Mesenchymal stem cell (in vitro differentiated cells and primary cell): ENCODE measurements around the gene CYTH2.

Experiments used
- DNase-seq: peaks from one replicate; pipeline ENCODE4 v3.0.0-alpha.2; 2013
- H2AFZ ChIP-seq: one replicate; pipeline ENCODE4 v1.6.1; 2013; ENCODE audit warnings: low read depth, mild to moderate bottlenecking, control low read depth, inconsistent platforms, low read length, moderate library complexity
- H2AK5ac ChIP-seq: 2 replicates; pipeline ENCODE4 v1.6.1; 2013; ENCODE audit warnings: low read length, moderate library complexity, mild to moderate bottlenecking, inconsistent platforms; ENCODE audit not compliant: severe bottlenecking
- H2BK120ac ChIP-seq: one replicate; pipeline ENCODE4 v1.6.1; 2013; ENCODE audit warnings: low read depth, mild to moderate bottlenecking, inconsistent platforms, low read length, moderate library complexity
- H2BK12ac ChIP-seq, 2 experiments: one replicate each; pipeline ENCODE4 v1.6.1; 2013; ENCODE audit warnings: inconsistent platforms in 2 of 2, low read length in 2 of 2, mild to moderate bottlenecking in 2 of 2, moderate library complexity in 2 of 2, control low read depth in 1 of 2
- H2BK15ac ChIP-seq: one replicate; pipeline ENCODE4 v1.6.1; 2013; ENCODE audit warnings: mild to moderate bottlenecking, low read depth, inconsistent platforms; ENCODE audit not compliant: poor library complexity, severe bottlenecking
- H2BK5ac ChIP-seq: 2 replicates; pipeline ENCODE4 v1.6.1; 2013; ENCODE audit warnings: low read depth, mild to moderate bottlenecking, low read length, control low read depth, inconsistent platforms; ENCODE audit not compliant: poor library complexity, severe bottlenecking
- H3K14ac ChIP-seq, 2 experiments: one replicate each; pipeline ENCODE4 v1.6.1; 2013; ENCODE audit warnings: inconsistent platforms in 2 of 2, low read length in 2 of 2, control low read depth in 1 of 2, mild to moderate bottlenecking in 1 of 2, moderate library complexity in 1 of 2
- H3K18ac ChIP-seq, 2 experiments: one replicate each; pipeline ENCODE4 v1.6.1; 2013; ENCODE audit warnings: inconsistent platforms in 2 of 2, low read length in 2 of 2, control low read depth in 1 of 2, low read depth in 1 of 2, mild to moderate bottlenecking in 1 of 2
- H3K23ac ChIP-seq, 2 experiments: one replicate each; pipeline ENCODE4 v1.6.1; 2013; ENCODE audit warnings: inconsistent platforms in 2 of 2, low read length in 2 of 2, mild to moderate bottlenecking in 2 of 2, moderate library complexity in 2 of 2, control low read depth in 1 of 2
- H3K27ac ChIP-seq: 2 replicates; pipeline ENCODE4 v1.5.1; 2013; ENCODE audit warnings: mild to moderate bottlenecking, moderate library complexity, low read length, control low read depth, inconsistent platforms; ENCODE audit not compliant: poor library complexity, severe bottlenecking
- H3K27me3 ChIP-seq, 2 experiments: 2 replicates each; pipeline versions ENCODE4 v1.6.1 to v1.7.0; 2013; ENCODE audit warnings: low read length in 2 of 2, mild to moderate bottlenecking in 2 of 2, moderate library complexity in 2 of 2, control low read depth in 1 of 2, inconsistent platforms in 1 of 2; ENCODE audit not compliant: control insufficient read depth in 1 of 2, insufficient read depth in 1 of 2
- H3K36me3 ChIP-seq, 2 experiments: 2 replicates each; pipeline versions ENCODE4 v1.6.1 to v1.7.0; 2013; ENCODE audit warnings: low read length in 2 of 2, control low read depth in 1 of 2, inconsistent platforms in 1 of 2, low read depth in 1 of 2, mild to moderate bottlenecking in 1 of 2; ENCODE audit not compliant: insufficient read depth in 2 of 2, control insufficient read depth in 1 of 2
- H3K4ac ChIP-seq, 2 experiments: one replicate each; pipeline ENCODE4 v1.6.1; 2013; ENCODE audit warnings: inconsistent platforms in 2 of 2, low read length in 2 of 2, mild to moderate bottlenecking in 2 of 2, moderate library complexity in 2 of 2, control low read depth in 1 of 2, low read depth in 1 of 2
- H3K4me1 ChIP-seq: 2 replicates; pipeline ENCODE4 v1.6.1; 2013; ENCODE audit warnings: low read depth, low read length, control low read depth; ENCODE audit not compliant: control insufficient read depth, insufficient read depth
- H3K4me2 ChIP-seq: 2 replicates; pipeline ENCODE4 v1.6.1; 2013; ENCODE audit warnings: low read length, mild to moderate bottlenecking, inconsistent platforms; ENCODE audit not compliant: poor library complexity, severe bottlenecking
- H3K4me3 ChIP-seq, 2 experiments: 2 replicates each; pipeline versions ENCODE4 v1.5.1 to v1.7.0; 2013; ENCODE audit warnings: low read length in 2 of 2, mild to moderate bottlenecking in 2 of 2, control low read depth in 1 of 2, low read depth in 1 of 2; ENCODE audit not compliant: insufficient read depth in 1 of 2
- H3K79me1 ChIP-seq: replicated peaks from 2 replicates; pipeline ENCODE4 v1.6.1; 2013; ENCODE audit warnings: mild to moderate bottlenecking, control low read depth, low read length, inconsistent platforms; ENCODE audit not compliant: poor library complexity, severe bottlenecking
- H3K9ac ChIP-seq: 2 replicates; pipeline ENCODE4 v1.7.0; 2013; ENCODE audit warnings: mild to moderate bottlenecking, low read length, moderate library complexity
- H3K9me3 ChIP-seq: 2 replicates; pipeline ENCODE4 v1.7.0; 2013; ENCODE audit warnings: mild to moderate bottlenecking, low read length; ENCODE audit not compliant: control insufficient read depth
- H4K8ac ChIP-seq: one replicate; pipeline ENCODE4 v1.6.1; 2013; ENCODE audit warnings: inconsistent platforms, mild to moderate bottlenecking, low read length, moderate library complexity
- H4K91ac ChIP-seq: one replicate; pipeline ENCODE4 v1.6.1; 2013; ENCODE audit warnings: mild to moderate bottlenecking, low read length, inconsistent platforms
- WGBS: methylation state at CpG from one replicate; pipeline ENCODE4 v1.1.7; 2013; ENCODE audit warnings: mixed read lengths; 5-methylcytosine and 5-hydroxymethylcytosine counted together

CYTH2 gene

GRCh38 chr19:48500830-48501493 is 31.8 kb downstream of the CYTH2 start:
- Histone ChIP-seq H3K9me3 (no peaks in the 10 kb centered on the region), H2BK120ac (no peak overlapping the region), H3K23ac (peak overlapping the region in 1 of 2 experiments; percentile 89), H3K36me3 (no peaks in the 10 kb centered on the region), H3K4ac (peak overlapping the region in 1 of 2 experiments; percentile 35), H2BK15ac (peak overlapping the region; percentile 26), H3K79me1 (no peaks in the 10 kb centered on the region), H4K91ac (peak overlapping the region; percentile 70), H2AK5ac (no peak overlapping the region), H3K4me2 (no peak overlapping the region), H3K18ac (peak overlapping the region; percentile 44 to 82), H3K9ac (no peak overlapping the region), H4K8ac (peak overlapping the region; percentile 74), H3K27ac (no peak overlapping the region), H2AFZ (no peak overlapping the region), H2BK12ac (peak overlapping the region in 1 of 2 experiments; percentile 21), H2BK5ac (no peak overlapping the region), H3K27me3 (peaks cover 21 to 42% of the 10 kb centered on the region in 2 experiments), H3K14ac (peak overlapping the region in 1 of 2 experiments; percentile 81), H3K4me3 (peak overlapping the region in 1 of 2 experiments; percentile 1), H3K4me1 (peaks cover 14% of the 10 kb centered on the region)
- WGBS = 63% methylated on average over 32 of the region's 32 CpGs
- no peak for DNase-seq

DNA sequence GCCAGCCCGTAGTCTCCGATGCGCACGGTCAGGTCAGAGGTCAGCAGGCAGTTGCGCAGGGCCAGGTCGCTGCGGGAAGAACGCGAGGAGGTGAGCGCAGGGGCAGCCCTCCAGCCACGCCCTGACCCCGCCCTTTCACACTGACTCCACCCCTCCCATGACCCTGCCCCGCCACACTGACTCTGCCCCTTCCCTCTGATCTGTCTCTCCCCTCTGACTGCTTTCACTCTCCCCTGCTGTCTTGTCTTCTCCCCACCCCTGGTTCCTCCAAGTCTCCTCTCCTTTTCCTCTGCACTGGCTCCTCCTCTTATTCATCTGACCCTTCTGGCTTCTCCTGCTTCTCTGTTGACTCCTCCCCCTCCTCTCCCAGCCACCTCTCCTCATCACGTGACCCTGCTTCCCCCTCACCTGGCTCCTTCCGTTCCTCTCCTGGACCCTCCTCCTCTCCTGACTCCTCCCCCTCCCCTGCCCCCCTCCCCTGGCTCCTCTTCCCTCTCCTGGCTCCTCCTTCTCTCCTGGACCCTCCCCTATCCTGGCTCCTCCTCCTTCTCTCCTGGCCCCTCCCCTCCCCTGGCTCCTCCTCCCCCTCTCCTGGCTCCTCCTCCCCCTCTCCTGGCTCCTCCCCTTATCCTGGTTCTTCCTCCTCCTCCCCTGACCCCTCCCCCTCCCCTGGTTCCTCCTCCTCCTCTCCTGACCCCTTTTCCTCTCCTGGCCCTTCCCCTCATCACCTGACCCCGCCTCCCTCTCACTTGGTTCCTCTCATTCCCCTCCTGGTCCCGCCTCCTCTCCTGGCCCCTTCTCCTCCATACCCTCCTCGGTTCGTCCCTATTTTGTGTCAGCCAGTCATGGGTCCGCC is 32.6 kb downstream of the CYTH2 start:
- H4K91ac ChIP-seq = peak overlapping the region; percentile 70
- 6% methylated on average over 20 of the region's 20 CpGs for WGBS
- H2BK120ac ChIP-seq = no peak overlapping the region
- no peak overlapping the region for H3K4me2 ChIP-seq
- no peak overlapping the region for H3K4me3 ChIP-seq
- H2AK5ac ChIP-seq = no peak overlapping the region
- H3K4me1 ChIP-seq = peaks cover 14% of the 10 kb centered on the region
- DNase-seq = peak; percentile 68
- no peaks in the 10 kb centered on the region for H3K36me3 ChIP-seq
- H3K4ac ChIP-seq = peak overlapping the region in 1 of 2 experiments; percentile 35
- H2BK5ac ChIP-seq = no peak overlapping the region
- H3K27me3 ChIP-seq = peaks cover 21 to 40% of the 10 kb centered on the region in 2 experiments
- H3K14ac ChIP-seq = peak overlapping the region in 1 of 2 experiments; percentile 19
- no peak overlapping the region for H2AFZ ChIP-seq
- peak overlapping the region; percentile 26 for H2BK15ac ChIP-seq
- peak overlapping the region; percentile 74 for H4K8ac ChIP-seq
- no peaks in the 10 kb centered on the region for H3K79me1 ChIP-seq
- no peak overlapping the region for H3K9ac ChIP-seq
- no peak overlapping the region for H3K27ac ChIP-seq
- peak overlapping the region in 1 of 2 experiments; percentile 21 for H2BK12ac ChIP-seq
- peak overlapping the region in 1 of 2 experiments; percentile 89 for H3K23ac ChIP-seq
- peak overlapping the region; percentile 44 to 82 for H3K18ac ChIP-seq
- H3K9me3 ChIP-seq = no peaks in the 10 kb centered on the region

DNA sequence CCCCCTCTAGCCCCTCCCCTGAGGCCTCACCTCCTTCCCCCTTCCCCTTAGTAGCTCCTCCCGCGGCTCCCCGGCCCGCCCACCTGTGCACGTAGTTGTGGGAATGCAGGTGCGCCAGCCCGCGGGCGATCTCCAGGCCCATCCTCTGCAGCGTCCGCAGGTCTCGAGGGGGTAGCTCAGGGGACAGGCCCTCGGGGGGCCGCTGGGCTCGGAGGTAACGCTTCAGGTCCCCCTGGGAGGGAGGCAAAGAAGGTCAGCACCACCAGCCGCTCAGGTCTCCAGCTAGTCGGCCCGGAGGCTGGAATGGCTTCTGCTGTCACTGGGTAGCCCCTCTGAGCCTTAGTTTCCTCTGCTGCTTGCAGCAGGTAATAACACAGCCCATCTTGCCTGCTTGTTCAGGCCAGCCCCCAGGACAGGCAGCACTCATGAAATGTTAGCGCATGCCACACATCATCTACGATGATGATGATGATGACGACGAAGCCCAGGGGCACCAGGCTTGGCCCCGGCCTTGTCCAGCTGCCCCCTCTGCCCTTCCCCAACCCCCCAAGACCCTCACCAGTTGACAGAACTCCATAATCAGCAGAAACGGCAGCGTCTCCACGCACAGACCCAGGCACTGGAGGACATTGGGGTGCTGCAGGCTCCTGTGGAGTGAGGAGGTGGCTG is 33.3 kb downstream of the CYTH2 start:
- peak overlapping the region; percentile 45 for H4K8ac ChIP-seq
- H3K27me3 ChIP-seq = peaks cover 21 to 36% of the 10 kb centered on the region in 2 experiments
- H4K91ac ChIP-seq = no peak overlapping the region
- H3K18ac ChIP-seq = peak overlapping the region in 1 of 2 experiments; percentile 11
- H3K9me3 ChIP-seq = no peaks in the 10 kb centered on the region
- H3K4ac ChIP-seq = no peak overlapping the region
- H2BK12ac ChIP-seq = no peak overlapping the region
- H2AK5ac ChIP-seq = no peak overlapping the region
- no peak overlapping the region for H3K23ac ChIP-seq
- H3K36me3 ChIP-seq = no peaks in the 10 kb centered on the region
- no peak for DNase-seq
- no peak overlapping the region for H3K4me2 ChIP-seq
- no peaks in the 10 kb centered on the region for H3K79me1 ChIP-seq
- peaks cover 14% of the 10 kb centered on the region for H3K4me1 ChIP-seq
- no peak overlapping the region for H2BK5ac ChIP-seq
- WGBS = 28% methylated on average over 24 of the region's 27 CpGs
- H3K9ac ChIP-seq = no peak overlapping the region
- no peak overlapping the region for H3K27ac ChIP-seq
- H3K4me3 ChIP-seq = no peak overlapping the region
- H2BK120ac ChIP-seq = no peak overlapping the region
- H3K14ac ChIP-seq = peak overlapping the region in 1 of 2 experiments; percentile 19
- no peak overlapping the region for H2BK15ac ChIP-seq
- H2AFZ ChIP-seq = no peak overlapping the region
